Peyer's patch (tissue), 4 donors: ENCODE measurements around the gene ADAM12. TPM values are rescaled to one million over a fixed set of nuclear protein-coding genes. Genes with fewer than 3 reads are reported as not detected.

Experiments
- DNase-seq, 3 donors: peaks; one replicate each; pipeline ENCODE4 v3.0.0-alpha.2; 2017 to 2019
- H3K27ac ChIP-seq, 4 donors: fragments of 200-600 bp; sonication (generic); one replicate each; pipeline ENCODE4 v1.5.1; 2016 to 2019
- H3K27me3 ChIP-seq, 2 donors: fragments of 200-600 bp; sonication (generic); one replicate each; pipeline ENCODE4 v1.5.1; 2019
- H3K36me3 ChIP-seq, 3 donors: fragments of 200-600 bp; sonication (generic); one replicate each; pipeline ENCODE4 v1.5.1; 2016 to 2019
- H3K4me1 ChIP-seq, 4 donors: fragments of 200-600 bp; sonication (generic); one replicate each; pipeline ENCODE4 v1.5.1; 2016 to 2019
- H3K4me3 ChIP-seq, 4 donors: fragments of 200-600 bp; sonication (generic); 1 replicate in 3 of 4; 2 replicates in 1 of 4; pipeline ENCODE4 v1.5.1; 2016 to 2019; ENCODE audit warnings: mild to moderate bottlenecking in 1 of 4
- H3K9me3 ChIP-seq, 4 donors: fragments of 200-600 bp; sonication (generic); one replicate each; pipeline ENCODE4 v1.5.1; 2016 to 2019; ENCODE audit warnings: mild to moderate bottlenecking in 1 of 4
- CTCF ChIP-seq, 6 experiments: fragments of 450-650 bp in 4 of 6; fragments of 200-600 bp in 2 of 6; sonication (generic) in 1 of 6; IDR thresholded peaks; one replicate each; pipeline ENCODE4 v1.5.1; 2017 to 2019; ENCODE audit warnings: antibody characterized with exemption in 6 of 6, mild to moderate bottlenecking in 3 of 6, moderate library complexity in 1 of 6
- POLR2A ChIP-seq, 2 donors: fragments of 450-650 bp; IDR thresholded peaks; one replicate each; pipeline ENCODE4 v1.5.1; 2017; ENCODE audit warnings: antibody characterized with exemption in 2 of 2, mild to moderate bottlenecking in 2 of 2, moderate library complexity in 2 of 2
- total RNA-seq, 4 donors: library from RNA; depleted of rRNA; stranded (reverse); fragments of >200 nt; gene quantifications; one replicate each; pipeline ENCODE4 v1.1.0, GENCODE V29; 2016

Gene ADAM12
- total RNA-seq, 4 donors from 2014 or later = 0.13 to 2.5 (median 0.66) TPM

- no peak for DNase-seq
- Histone ChIP-seq H3K4me3 (no peak overlapping the region), H3K36me3 (no peaks in the 10 kb centered on the region), H3K27me3 (no peaks in the 10 kb centered on the region), H3K4me1 (no peaks in the 10 kb centered on the region), H3K27ac (no peak overlapping the region), H3K9me3 (no peaks in the 10 kb centered on the region)
- TF ChIP-seq POLR2A (IDR thresholded peaks at IDR 0.05) = no peak
- TF ChIP-seq CTCF (IDR thresholded peaks at IDR 0.05) = no peak
These were observed 313.3 kb downstream of the ADAM12 start for GRCh38 chr10:126075009-126075408.

- DNase-seq = no peak
- TF ChIP-seq CTCF (IDR thresholded peaks at IDR 0.05) (no peak), POLR2A (IDR thresholded peaks at IDR 0.05) (no peak)
- no peaks in the 10 kb centered on the region for H3K27me3 ChIP-seq
- no peak overlapping the region for H3K27ac ChIP-seq
- no peaks in the 10 kb centered on the region for H3K9me3 ChIP-seq
- no peaks in the 10 kb centered on the region for H3K36me3 ChIP-seq
- no peak overlapping the region for H3K4me3 ChIP-seq
- H3K4me1 ChIP-seq = no peaks in the 10 kb centered on the region
These were observed 314.0 kb downstream of the ADAM12 start for GRCh38 chr10:126074291-126074690.

- Histone ChIP-seq H3K27ac (no peak overlapping the region), H3K4me3 (no peak overlapping the region), H3K27me3 (no peaks in the 10 kb centered on the region), H3K36me3 (no peaks in the 10 kb centered on the region), H3K9me3 (no peaks in the 10 kb centered on the region), H3K4me1 (no peaks in the 10 kb centered on the region)
- TF ChIP-seq CTCF (IDR thresholded peaks at IDR 0.05) (no peak), POLR2A (IDR thresholded peaks at IDR 0.05) (no peak)
- no peak for DNase-seq
These were observed 314.7 kb downstream of the ADAM12 start for GRCh38 chr10:126073606-126074005.

- no peak overlapping the region for H3K27ac ChIP-seq
These were observed 315.7 kb downstream of the ADAM12 start for GRCh38 chr10:126072622-126073021.

GRCh38 chr10:126070476-126071215 is 317.6 kb downstream of the ADAM12 start:
- no peaks in the 10 kb centered on the region for H3K4me1 ChIP-seq
- DNase-seq = no peak
- no peak for TF ChIP-seq POLR2A (IDR thresholded peaks at IDR 0.05)
- H3K4me3 ChIP-seq = no peak overlapping the region
- no peaks in the 10 kb centered on the region for H3K36me3 ChIP-seq
- H3K27me3 ChIP-seq = no peaks in the 10 kb centered on the region
- no peak overlapping the region for H3K27ac ChIP-seq
- H3K9me3 ChIP-seq = no peaks in the 10 kb centered on the region

More at GRCh38 chr10:126072622-126073021, 315.7 kb downstream of the ADAM12 start:
- Histone ChIP-seq H3K36me3 (no peaks in the 10 kb centered on the region), H3K9me3 (no peaks in the 10 kb centered on the region), H3K27me3 (no peaks in the 10 kb centered on the region), H3K4me1 (no peaks in the 10 kb centered on the region), H3K4me3 (no peak overlapping the region)
- TF ChIP-seq POLR2A (IDR thresholded peaks at IDR 0.05) (no peak), CTCF (IDR thresholded peaks at IDR 0.05) (no peak)
- DNase-seq = no peak

GRCh38 chr10:126068322-126068721 is 320.0 kb downstream of the ADAM12 start:
- H3K27ac ChIP-seq = no peak overlapping the region
- TF ChIP-seq POLR2A (IDR thresholded peaks at IDR 0.05) (no peak), CTCF (IDR thresholded peaks at IDR 0.05) (no peak)

More at GRCh38 chr10:126068322-126068721, 320.0 kb downstream of the ADAM12 start:
- DNase-seq = no peak
- no peaks in the 10 kb centered on the region for H3K9me3 ChIP-seq
- H3K4me1 ChIP-seq = no peaks in the 10 kb centered on the region
- H3K36me3 ChIP-seq = no peaks in the 10 kb centered on the region
- no peaks in the 10 kb centered on the region for H3K27me3 ChIP-seq
- H3K4me3 ChIP-seq = no peak overlapping the region
